Stimulated activated CD8-positive, alpha-beta memory T cell treated with anti-CD3 and anti-CD28 coated beads, Interleukin-15, amount 100 ng/mL, for 4 hours (primary cell): ENCODE data around the gene ADAMTS13.
A peak's percentile ranks its signal among the peaks of the same experiment; 100 is the strongest.

ENCODE experiments used
- DNase-seq, 2 donors: peaks; one replicate each; pipeline ENCODE4 v3.0.0-alpha.2; 2020; ENCODE audit warnings: low read depth in 2 of 2

The ADAMTS13 gene

DNA sequence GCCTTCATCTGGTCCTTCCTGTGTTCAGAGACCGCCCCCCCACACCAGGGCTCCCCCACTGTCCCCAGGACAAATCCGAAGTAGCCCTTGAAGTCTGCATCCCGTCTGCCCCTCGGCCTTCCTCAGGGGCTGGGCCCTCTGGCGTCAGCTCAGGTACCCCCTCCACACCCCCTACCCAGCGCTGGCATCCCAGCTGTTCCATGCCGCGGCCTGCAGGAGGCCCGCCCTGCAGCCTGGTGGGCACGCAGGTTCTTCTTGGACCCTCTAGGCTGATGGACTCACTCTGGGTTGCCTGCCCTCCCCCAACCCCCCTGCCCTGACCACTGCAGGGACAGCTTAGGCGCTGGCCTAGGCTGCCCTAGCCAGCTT lies 50.1 kb downstream of the ADAMTS13 start:
- no peak for DNase-seq

DNA sequence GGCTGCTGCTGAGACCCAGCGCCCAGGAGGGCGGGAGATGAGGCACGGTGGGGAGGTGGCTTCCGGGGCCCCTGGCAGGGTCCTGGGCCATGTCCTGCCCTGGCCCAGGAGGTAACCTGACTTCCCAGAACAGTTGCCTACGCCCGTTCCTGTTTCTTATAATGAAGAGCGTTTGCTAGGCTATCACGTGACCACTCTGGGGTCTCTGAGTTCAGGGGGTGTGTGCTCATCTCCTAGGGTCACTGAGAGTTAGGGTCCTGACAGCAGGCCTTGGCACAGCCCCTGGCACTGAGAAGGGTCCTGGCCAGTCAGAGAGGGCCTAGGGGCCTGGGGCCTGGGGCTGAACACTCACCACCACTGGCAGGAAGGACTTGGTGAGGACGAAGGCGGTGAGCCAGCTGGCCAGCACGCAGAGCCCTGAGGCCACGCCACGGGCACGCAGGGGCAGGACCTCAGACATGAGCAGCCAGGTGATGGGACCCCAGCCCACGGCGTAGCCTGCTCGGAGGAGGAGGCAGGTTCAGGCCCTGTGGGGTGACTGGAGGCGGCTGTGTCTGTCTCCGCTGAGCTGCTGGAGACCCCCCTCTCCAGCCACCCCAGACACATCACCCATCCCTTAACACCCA lies 50.7 kb downstream of the ADAMTS13 start:
- DNase-seq, result no peak

DNA sequence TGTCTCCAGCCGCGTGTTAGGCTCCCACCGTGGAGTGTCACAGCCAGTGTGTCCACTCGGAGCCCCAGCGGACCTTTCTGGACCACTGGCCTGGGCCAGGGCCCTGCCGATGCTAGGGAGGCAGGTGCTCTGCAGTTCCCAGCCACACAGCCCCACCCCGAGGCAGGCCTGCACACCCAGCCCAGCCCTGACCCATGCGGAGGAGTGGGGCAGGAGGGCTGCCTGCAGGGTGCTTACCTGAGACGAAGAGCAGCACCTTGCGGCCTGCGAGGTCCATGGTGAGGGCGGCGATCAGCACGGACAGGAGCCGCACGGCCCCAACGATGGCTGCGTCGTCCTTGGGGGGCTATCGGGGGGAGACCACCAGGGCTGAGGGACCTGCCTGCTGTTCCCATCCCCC lies 51.6 kb downstream of the ADAMTS13 start:
- no peak for DNase-seq

DNA sequence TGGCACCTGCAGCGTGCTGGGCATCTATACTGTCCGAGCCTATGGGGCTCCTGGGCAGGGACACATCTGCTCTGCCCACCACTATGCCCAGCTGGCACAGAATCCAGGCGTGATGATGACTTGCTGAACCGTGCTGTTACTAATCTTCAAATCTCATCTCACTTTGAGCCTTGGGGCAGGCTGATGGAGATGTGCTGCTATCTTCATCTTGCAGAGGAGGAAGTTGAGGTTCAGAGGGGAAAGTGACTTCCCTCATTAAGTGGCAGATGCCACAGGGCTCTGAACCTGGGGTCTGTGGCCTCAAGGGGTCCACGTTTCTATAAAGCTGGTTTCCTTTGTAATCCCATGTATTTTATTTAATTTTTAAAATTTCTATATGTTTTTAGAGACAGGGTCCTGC lies 52.0 kb downstream of the ADAMTS13 start:
- DNase-seq, result no peak

DNA sequence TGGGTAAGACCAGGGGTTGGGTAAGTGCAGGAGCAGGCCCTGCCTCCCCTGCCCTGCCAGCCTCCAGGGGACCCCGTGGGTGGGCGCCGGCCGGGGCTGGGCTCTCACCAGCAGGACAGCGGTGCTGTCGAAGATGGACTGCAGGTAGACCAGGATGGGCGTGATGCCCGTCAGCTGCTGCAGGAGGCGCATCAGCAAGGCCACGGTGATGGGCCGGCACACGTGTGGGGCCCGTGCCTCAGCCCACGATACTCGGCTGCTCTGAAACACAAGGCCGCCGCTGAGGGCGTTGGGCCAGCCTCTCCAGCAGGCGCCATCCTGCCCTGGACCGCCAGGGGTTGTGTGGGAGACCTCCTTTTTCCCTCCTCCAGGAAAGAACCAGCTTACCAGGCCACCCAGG lies 52.7 kb downstream of the ADAMTS13 start:
- DNase-seq, result no peak

DNA sequence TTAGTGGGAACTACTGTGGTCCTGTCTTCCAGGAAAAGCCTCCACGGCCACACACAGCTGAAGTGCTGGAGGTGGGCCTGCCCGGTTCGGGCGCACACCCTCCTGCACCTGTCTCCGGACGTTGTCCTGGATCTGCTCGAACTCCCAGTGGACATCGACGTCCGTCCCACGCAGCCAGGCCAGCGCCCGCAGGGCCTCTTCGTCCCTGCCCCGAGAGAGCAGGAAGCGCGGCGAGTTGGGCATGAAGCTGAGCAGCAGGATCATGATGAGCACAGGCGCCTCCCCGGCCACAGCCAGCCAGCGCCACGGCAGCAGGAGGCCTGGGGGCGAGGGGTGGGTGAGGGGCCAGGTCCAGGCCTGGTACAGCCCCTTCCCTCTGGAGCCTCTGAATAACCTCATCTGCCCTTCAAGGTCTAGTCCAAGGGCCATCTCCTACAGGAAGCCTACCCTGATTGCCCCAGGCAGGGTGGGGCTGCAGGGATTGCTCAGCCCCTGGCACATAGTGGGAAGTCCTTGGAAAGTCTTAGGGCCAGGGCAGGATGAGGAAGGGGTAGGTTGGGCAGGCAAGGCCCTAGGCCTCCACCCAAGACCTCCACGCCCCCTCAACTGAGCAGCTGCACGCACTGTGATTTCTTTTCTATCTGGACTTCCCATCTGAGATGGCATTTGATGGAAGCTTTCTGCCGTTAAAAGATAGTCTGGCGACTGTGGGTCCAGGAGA lies 53.3 kb downstream of the ADAMTS13 start:
- DNase-seq, result no peak

DNA sequence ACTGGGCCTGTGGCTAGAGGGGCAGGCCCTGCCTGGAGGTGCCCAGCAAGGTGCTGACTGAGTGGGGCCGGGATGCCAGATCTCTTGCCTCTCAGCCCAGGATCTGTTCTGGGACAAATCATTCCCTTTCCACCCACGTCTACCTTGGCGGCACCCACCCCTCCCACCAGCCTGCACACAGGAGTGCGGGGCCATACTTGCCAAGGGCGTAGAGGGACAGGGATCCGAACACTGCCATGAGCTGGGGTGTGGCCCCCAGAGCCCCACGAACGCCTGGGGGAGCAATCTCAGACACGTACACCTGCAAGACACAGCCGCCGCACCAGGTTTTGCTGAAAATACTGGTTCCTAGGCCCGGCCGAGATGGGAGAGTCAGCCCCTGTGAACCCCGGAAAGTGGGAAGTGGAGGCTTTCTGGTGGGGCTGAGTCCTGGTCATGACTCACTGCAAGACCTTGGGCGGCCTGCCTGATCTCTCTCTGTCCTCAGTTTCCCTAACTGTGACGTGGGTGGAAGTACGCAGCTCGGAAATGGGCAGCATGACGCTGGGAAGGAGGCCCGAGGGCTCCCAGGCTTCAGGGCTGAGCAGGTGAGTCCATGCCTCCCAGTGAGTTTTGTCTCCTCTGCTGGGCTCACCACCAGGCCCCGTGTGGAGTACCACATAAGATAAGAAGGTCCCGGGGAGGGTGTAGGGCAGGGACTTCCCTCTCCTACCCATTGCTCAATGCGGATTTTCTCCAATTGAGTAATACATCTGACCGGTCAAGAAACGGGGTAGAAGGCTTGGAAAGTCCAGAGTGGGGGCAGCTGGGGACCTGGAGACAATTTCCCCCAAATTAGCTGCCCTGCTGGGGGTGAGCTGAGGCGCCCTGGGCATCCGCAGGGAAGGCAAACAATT lies 54.1 kb downstream of the ADAMTS13 start:
- DNase-seq, result no peak

DNA sequence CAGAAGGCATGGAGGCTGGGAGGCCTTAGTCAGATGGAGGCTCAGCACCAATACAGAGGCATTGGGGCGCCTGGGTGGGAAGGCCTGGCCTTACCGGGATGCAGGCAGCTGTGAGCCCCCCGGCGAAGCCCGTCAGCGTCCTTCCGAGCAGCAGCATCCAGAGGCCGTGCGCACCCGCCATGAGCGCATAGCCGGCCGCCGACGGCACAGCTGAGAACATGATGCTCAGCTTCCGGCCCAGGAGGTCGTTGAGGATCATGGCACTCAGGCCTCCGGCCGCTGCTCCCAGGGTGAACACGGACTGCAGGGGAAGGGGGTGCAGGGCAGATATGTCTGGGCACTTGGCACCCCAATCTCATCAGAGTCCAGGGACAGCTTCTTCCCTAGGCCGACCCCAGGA lies 54.8 kb downstream of the ADAMTS13 start:
- no peak for DNase-seq

DNA sequence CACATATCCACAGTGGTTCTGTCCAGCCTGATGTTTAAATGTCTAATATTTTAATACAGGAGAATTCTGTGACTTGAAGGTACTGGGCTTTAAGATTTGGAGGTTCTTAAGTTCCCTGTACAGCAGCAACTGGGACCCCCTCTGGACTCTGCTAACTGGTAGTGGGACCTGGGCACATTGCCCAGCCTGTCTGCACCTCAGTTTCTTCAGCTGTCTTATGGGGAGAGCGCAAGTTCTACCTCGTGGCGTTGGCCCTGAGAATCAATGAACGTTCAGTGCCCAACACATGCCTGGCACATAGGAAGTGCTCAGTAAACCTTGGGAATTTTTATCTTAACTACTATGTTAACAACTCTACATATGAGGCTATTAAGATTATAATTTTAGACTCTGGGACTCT lies 55.3 kb downstream of the ADAMTS13 start:
- no peak for DNase-seq

DNA sequence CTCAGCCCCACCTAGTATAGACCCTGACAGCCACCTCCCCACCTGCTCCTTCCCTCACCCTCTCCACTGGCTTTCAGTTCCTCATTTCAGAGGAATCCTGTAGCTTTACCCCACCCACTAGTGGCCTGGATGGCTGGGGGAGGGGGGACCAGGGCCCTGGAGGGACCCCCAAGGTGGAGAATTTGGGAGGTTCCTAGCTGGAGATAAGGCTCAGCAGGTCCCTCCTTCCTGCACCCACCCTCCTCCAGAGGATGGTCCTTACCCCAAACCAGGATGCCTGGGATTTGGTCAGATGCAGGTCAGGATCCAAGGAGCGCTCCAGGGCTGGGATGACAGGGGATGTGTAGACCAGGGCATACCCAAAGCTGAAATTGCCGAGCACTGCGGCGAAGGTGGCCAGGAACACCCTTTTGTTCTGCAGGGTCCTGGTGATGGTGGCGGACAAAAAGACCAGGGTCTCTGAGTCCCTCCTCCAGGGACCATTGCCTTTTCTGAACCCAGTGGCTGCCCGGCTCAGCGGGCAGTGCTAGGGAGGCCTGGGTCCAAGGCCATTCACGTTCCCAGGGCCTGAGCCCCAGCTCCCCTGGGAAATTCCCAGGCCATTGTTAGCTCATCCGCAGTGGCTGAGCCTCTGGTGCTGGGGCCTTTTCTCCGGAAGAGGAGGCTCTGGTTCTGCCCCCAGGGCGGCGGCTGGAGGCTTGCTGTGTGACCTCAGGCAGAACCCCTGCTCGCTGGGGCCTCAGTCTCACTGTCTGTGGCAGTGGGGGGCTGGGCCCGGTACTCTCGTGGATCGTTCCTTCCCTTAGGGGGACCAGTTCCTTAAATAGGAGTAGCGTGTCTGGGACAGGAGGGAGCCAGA lies 56.1 kb downstream of the ADAMTS13 start:
- no peak for DNase-seq

DNA sequence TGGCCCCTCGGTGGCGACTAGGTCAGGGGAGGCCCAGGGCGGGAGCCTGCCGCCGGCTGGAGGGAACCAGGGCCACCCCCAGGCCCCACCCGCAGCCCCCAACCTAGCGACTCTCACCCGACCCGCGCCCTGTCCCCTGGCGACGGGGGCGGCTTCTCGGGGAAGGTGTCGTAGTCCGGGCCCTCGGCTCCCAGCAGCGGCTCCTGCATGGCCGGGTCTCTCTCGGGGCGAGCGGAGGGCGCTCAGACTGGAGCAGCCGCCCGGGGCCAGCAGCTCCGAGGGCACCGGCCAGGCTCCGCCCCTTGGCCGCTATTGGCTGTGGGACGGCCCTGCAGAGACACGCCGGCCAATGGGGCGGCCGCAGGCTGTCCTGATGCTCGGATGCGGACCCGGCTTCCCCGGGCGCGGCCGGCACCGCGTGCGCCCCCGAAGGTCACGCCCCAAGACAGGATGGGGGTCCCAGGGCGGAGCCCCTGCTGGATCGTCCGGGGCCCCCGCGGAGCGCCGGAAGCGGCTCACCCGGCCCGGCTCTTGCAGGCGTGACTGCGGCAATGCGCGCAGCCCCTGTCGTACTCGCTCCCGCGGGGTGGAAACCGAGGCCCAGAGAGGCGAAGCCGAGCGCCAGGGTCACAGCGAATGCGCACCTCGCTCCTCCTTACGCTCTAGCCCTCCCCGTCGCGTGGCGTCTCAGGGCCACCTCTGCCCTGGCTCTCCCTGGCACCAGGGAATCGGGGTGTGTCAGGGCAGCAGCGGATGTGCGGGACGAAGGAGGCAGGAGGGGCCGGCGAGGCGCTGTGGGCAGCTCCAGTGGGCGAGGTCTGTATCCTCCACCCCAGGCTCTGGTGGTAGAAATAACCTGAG lies 56.9 kb downstream of the ADAMTS13 start, which contains the start of gene SLC2A6:
Gene SLC2A6, minus strand, starts transcription at position 249 of the 861 bp plus-strand sequence. Its CDS starts 40 bp downstream, at position 209.
- DNase-seq, result peak; percentile 57 to 72

DNA sequence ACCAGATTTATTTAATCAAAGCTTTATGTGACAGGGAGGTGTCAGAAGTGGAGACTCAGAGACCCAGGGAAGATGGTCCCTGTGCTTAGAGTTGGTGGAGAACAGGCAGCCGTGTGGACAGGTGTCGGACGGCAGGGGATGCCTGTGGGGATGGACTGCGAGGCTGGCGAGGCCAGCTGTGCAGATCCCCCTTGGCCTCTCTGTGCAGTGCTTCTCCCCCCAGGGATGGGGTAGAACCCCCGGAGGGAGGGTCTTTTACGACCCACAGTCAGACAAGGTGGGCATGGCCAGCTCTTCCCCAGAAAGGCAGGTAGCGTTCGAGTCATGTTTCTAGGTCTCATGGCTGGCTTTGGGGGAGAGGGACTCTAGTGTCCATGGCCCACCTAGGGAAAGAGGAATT lies 61.4 kb downstream of the ADAMTS13 start:
- no peak for DNase-seq

DNA sequence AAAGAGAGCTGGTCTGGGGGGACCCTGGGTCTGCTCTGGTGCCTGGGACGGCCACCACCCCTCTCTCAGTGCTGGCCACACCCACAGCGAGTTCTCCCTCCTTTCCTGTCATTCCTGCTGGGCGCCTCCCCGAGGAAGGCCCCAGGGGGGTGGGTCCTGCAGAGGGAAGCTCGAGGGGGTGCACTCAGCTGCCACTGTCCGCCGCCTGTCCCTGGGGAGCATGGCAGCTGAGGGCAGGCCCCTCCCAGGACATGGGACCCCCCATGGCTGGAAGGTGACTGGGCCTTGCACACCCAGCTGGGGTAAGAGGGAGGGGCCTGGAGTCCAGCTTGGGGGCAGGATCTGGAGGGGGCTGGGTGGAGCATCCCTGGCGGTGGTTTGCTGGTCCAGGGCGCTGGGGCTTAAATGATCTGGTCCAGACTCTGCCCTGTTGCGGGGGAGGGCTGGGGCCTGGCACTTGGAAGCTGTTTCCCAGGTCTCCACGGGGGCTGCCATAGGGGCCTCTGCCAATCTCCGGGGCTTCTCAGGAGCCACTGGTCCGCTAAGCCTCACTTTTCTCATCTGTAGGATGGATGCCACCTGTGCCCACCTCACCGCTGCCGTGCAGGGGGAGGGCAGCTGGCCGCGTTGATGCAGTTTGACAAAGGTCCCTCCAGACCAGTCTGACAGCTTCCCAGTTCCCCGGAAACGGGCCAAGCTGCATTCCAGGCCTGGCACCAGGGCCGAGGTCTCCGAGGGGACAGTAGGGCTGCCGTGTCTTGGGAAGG lies 62.7 kb downstream of the ADAMTS13 start:
- DNase-seq, result no peak

DNA sequence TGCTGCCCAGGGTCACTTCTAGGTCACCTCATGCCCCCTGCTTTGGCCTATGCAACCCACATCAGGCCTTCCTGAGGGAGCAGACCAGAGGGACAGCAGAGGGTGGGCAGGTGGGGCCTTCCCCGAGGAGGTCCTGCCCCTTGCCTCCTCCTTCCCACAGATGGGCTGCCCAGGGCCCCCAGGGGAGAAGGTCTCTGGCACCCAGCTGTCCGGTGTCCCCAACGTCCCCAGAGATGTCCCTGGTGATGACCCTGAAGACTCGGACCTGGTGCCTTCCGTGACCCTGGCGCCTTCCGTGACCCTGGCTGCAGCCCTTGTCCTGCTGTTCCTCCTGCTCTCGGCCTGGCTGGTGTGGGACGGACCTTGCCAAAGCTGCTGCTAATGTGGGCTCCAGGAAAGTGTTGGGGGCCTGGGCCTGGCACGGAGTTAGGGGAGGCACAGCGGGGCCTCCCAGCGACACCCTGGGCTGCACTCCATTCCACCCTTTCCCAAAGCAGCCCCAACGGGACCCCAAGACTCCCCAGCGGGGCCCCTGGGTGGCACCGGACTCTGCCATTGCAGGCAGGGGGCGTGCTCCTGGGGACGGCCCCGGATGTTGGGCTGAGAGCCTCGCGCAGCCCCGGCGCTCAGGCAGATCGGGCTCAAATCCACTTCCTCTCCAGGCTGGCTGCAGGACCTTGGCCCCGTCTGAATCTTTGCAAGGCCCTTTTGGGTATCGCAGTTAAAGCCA lies 63.5 kb downstream of the ADAMTS13 start:
- no peak for DNase-seq

DNA sequence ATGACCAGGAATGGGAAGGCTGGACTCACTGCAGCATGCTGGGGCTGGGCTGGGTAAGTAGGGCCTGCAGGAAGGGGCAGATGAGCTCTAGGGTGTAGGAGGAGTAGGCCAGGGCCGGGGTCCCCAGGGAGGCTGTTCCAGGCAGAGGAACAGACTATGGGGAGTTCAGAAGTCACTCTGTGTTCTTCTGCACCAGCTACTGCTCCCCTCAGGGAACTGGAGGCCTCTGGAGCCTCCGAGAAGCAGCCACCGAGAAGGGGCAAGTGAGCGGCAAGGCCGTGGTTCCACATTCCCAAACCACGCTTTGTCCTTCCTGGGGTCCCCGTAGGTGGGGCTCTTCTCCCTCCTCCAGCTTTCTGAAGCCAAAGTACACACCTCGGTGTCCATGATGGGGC lies 65.2 kb downstream of the ADAMTS13 start:
- no peak for DNase-seq

DNA sequence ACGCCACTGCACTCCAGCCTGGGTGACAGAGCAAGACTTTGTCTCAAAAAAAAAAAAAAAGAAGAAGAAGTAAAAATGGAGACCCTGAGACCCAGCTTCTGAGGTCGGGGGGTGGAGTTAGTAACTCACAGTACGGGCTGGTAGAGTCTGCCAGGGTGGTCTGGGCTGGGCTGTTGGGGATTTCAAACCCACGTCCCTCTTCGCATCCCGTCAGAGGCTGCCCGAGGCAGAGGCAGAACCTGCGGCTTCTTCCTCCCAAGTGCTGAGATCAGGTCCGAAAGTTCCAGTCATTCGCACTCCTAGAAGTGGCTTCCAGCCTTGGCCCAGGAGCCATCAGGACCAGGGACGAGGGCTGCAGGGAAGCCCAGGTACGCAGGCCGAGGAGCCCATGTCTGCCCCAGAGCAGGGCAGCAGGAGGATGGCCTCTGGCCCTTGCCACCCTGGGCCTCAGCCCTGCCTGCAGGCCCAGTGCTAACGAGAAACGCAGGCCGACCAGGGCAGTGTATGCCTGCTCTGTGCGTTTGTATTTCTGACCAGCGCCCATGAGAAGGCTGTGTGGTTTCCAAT lies 66.6 kb downstream of the ADAMTS13 start:
- DNase-seq, result no peak

DNA sequence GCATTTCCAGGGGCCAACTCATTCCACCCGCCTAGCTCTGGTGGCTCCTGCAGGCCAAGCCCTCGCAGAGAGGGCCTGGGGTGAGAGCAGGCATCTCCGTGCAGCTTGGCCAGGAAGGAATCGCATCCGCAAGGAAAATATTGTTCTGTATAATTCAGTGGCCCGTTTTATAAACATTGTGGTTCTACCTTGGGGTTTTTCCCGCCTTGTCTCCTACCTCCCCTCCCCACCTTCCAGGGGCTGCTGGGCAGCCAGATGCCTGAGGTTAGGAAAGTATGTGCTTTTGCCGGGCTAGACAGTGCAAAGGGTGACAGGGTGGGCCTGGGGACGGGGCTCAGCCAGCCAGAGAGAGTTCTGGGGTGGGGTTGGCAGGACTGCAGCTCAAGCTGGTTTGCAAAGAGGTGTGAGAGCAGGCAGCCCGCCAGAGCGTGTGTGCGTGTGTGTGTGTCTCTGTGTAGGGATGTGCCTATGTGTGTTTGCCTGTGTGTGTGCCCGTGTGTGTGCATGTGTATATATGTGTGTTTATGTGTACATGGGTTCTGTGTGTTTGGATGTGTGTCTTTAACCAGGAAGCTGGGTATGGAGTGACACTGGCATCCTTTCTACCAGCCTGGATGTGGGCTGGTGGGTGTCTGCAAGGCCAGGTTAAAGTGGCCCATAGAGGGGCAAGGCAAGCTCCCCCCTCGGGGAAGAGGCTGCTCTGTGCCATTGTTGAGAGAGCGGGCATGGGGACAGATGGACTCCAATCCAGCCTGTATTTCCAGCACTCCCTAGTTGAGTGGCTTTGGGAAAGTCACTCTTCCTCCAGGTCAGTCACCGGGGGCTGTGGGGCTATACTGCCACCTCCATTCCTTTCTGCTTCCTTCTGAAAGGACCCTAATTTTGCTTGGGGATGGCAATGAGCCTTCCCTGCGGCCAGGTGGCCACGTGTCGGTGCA lies 67.4 kb downstream of the ADAMTS13 start:
- no peak for DNase-seq

DNA sequence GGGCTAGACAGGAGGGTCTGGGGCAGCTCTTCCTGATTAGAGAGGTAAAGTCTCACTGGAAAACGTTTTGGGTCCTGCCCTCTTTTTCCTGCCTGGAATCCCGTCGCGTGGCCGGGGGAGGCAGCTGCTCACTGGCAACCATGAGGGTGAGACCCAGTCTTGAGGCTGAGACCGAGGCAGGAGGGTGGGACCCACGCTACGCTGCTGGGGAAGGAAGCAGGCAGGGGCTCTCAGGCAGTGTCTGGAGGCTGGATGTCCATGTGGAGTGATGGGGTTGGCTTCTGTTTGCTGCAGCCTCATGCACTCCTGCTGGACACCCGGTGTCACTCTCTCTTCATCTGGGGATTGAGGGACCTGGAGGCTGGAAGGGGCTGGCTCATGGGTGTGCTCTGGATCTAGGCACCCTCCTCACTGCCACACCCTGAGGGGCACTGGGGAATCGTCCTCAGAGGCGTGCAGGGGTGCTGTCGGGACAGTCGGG lies 68.1 kb downstream of the ADAMTS13 start:
- no peak for DNase-seq
